Erythroblast (primary cell): ENCODE data around the gene AMMECR1.

Source experiments
- DNase-seq, 2 experiments: peaks; one replicate each; lab custom pipeline; 2025; lab: John Stamatoyannopoulos, UW
- GATA1 ChIP-seq: IDR thresholded peaks from 2 replicates; pipeline ENCODE4 v1.6.1; 2011; ENCODE audit warnings: low read depth, mild to moderate bottlenecking, control low read depth, low read length, moderate library complexity
- POLR2A ChIP-seq: IDR thresholded peaks from 2 replicates; pipeline ENCODE4 v1.6.1; 2011; ENCODE audit warnings: mild to moderate bottlenecking, low read length

AMMECR1 gene

DNA sequence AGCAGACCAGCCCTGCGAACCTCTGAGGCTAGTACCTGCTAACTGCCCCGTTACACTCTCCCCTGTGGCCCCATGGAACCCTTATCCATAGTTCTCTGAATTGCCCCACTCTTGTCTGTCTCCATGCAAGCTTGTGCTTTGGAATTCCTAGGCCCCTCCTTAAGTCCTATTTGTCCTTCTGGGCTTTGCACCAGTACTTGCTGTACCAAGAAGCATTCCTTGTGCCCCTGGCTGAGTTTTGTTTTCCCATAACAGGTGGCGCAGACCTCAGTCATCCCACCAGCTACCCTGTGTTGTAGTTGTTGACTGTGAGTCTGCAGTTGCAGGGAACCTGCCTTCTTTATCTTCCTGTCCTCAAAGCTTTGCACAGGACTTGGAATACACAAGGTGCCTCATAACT lies 147.9 kb downstream of the AMMECR1 start:
- TF ChIP-seq GATA1 = no peak
- no peak for DNase-seq

DNA sequence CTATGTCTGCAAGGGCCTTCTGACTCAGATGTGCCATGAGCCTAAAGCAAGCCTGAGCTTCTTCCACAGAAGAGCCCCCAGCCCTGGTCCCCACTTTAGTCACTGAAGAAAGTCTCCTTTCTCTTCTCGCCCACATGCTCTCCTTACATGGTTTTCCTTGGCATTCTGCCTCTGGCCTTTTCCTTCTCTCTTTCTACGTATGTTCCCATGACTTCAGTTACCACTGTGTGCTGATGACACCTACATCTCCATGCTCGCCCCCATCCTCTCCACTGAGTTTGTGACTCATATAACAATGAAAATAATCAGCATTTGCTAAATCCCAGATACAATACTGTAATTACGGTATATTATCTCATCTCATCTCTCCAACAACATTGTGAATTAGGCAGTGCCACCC lies 149.3 kb downstream of the AMMECR1 start:
- no peak for DNase-seq

DNA sequence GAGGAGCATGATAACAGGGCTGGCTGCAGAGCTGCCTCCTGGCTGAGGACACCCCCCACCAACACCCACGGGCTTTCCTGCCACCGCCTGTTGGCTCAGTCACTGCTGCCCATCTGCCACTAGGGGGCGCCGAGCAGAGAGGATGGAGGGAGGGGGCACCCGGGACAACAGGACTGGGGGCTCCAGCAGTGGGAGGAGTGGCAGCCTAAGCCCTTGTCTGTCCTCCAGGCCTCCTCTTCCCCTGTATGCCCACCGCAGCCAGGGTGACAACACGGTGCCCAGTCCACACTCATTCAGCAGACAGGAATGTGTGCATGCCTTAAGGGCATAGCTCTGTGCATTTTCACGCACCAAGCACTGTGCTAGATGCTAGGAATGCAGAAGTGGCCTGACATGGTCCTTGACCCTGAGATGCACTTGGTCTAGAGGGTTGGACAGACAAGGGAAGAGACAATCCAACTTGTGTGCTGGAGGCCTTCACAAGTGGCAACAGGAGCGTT lies 149.9 kb downstream of the AMMECR1 start:
- peak; percentile 80 to 86 for DNase-seq
- TF ChIP-seq GATA1 (no peak), POLR2A (no peak)

More for the DNA sequence above, 149.3 kb downstream of the AMMECR1 start:
- no peak for TF ChIP-seq POLR2A
- no peak for TF ChIP-seq GATA1

DNA sequence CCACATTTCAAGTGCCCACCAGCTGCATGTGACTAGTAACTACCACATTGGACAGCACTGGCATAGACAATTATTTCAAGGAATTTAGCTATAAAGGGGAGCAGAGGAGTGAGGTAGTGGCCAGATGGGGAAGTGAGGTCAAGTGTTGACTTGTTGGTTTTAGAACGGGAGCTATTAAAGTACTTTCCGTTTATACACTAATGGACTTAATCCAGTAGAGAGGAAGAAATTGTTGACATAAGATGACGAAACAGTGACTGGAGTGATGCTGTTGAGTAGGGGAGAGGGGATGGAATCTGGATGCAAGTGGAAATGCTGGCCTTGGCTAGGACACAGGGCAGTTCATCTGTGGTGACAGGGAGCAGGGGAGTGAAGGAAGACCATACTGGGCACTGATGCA lies 154.4 kb downstream of the AMMECR1 start:
- no peak for TF ChIP-seq GATA1
- no peak for TF ChIP-seq POLR2A
- DNase-seq = no peak

DNA sequence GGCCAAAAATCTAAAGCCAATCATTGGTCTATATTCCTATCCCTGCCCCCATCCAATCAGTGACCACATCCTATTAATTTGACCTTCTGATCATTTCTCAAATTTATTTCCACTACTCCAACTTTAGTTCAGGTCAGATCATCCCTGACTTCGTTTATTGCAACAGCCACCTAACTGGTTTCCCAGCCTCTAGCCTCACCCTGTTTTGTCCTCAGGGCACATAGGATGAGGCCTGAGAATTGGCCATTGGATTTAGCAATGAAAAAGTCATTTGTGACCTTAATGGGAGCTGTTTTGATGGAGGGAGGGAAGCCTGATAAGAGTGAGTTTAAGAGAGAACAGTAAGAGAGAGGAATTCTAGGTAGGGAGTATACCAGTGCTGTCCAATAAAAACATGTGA lies 155.0 kb downstream of the AMMECR1 start:
- no peak for DNase-seq
- no peak for TF ChIP-seq GATA1
- no peak for TF ChIP-seq POLR2A

DNA sequence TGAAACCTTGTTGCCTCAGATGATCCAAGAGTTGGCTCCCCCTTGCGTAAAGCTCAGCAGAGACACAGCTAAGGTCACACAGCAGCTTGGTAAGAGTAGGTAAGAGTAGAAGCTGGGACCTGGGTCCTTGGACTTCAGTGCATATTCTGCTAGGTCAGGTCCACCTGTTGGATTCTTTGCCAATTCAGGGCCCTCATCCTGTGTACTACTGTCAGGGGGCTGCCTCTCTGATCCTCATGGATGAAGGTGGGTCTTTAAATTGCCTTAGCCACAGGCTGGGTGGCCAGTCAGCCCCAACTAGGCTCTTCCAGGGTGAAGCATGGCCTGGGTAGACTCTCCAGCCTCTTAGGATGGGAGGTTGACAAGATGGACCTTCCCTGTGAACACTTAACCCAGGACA lies 155.8 kb downstream of the AMMECR1 start:
- DNase-seq = no peak
- no peak for TF ChIP-seq POLR2A
- no peak for TF ChIP-seq GATA1

DNA sequence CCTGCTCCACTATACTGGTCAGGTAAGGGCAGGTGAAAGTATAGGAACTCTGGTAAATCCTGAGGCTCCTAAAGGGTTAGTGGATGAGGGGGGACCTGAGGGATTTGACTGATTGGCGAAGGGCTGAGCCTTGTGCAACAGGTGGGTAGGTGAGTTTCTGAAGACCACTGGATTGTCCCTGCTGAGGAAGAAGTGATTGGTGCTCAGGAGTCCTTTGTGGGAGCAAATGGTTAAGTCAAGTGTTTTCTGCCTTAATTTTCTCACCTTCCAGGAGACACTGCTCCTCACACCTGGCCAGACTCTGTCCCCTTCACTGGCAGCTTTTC lies 156.6 kb downstream of the AMMECR1 start:
- no peak for DNase-seq
- TF ChIP-seq POLR2A = no peak
- TF ChIP-seq GATA1 = no peak

DNA sequence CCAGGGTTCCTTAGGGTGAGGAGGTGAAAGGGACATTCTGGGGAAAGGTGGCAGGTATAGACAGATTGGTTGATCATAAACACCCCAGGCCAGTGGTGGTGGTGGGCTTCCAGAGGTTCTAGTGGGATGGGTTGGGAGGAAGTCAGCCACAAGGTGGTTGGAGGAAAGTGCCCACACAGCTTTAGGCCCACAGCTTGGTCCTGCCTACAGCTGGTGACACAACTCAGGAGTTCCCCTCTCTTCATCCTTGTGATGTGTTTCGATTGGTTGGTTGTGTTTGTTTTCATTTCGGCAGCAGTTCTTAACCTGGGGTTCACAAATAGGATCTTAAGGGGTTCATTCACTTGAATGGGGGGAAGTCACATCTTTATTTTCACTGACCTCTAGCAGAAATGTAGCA lies 158.0 kb downstream of the AMMECR1 start:
- no peak for DNase-seq

DNA sequence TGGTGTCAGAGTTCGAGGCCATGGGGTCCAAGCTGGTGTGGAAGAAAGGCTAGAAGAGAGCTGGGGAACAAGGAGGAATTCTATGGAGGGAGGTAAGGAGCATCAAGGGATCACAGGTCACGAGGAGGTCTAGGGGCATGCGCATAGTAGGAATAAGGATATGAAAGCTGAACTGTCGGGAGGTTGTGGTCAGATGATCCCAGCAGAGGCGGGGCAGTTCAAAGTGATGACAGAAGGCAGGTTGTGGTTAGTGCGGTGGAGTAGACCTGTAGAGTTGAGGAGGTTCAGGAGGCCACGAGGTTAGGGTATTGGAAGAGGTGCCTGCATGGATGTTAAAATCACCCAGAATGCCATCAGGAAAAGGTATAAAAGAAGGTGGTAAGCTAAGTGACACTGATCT lies 158.7 kb downstream of the AMMECR1 start:
- DNase-seq = no peak
- TF ChIP-seq POLR2A = no peak
- no peak for TF ChIP-seq GATA1

More for the DNA sequence above, 158.0 kb downstream of the AMMECR1 start:
- no peak for TF ChIP-seq POLR2A
- TF ChIP-seq GATA1 = no peak

DNA sequence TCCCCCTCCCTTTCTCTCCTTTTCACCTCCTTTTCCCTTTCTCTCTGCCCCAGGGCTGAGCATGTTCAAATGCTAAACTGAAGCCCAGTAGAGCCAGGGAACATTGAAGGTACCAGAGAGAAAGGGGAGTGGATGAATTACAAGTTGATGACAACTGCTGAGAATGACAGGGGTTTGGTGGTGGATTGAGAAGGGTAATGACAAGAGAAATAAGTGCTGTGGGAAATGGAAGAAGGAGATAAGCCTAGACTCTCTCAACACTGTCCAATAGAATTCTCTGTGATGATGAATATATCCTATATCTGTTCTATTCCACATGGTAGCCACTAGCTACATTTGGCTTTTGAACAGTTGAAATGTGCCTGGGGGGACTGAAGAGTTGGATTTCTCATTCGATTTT lies 160.4 kb downstream of the AMMECR1 start:
- peak; percentile 13 to 23 for DNase-seq
- no peak for TF ChIP-seq POLR2A
- TF ChIP-seq GATA1 = no peak

DNA sequence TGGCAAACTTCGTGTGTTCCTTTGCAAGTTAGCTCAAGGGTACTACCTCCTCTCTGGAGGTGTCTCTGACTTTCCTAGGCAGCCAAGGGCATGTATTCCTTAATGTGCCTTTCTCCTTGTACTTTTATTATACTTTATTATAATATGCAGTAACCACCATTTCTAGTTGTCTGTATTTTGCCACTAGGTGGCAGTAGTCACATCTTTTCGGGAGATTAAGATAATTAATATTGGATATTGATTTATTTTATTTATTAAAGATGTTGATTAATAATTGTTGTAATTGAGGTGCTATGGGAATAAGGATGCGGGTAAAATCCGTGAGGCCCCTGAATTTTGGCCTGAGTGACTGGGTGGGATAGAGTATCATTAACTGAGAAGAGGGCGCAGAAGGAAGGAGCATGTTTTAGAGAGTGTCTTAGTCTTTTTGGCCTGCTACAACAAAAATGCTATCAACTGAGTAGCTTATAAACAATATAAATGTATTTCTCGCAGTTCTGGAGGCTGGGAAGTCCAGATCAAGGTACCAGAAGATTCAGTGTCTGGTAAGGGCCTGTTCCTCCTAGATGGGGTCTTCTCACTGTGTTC lies 161.6 kb downstream of the AMMECR1 start:
- peak; percentile 18 to 44 for DNase-seq
- no peak for TF ChIP-seq POLR2A

DNA sequence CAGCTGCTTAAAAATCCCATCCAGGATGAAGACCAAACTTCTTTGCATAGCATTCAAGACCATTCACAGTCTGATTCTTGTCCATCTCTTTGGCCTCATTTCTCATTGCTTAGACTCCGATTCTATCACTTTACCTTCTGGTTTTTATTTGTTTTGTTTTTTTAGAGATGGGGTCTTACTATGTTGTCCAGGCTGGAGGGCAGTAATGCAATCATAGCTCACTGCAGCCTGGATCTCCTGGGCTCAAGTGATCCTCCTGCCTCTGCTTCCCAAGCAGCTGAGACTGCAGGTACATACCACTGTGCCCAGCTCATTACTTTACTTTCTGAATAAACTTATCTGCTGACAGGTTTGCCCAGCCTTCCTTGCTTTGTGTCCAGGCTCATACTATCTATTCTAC lies 162.1 kb downstream of the AMMECR1 start:
- DNase-seq = no peak
- no peak for TF ChIP-seq POLR2A

DNA sequence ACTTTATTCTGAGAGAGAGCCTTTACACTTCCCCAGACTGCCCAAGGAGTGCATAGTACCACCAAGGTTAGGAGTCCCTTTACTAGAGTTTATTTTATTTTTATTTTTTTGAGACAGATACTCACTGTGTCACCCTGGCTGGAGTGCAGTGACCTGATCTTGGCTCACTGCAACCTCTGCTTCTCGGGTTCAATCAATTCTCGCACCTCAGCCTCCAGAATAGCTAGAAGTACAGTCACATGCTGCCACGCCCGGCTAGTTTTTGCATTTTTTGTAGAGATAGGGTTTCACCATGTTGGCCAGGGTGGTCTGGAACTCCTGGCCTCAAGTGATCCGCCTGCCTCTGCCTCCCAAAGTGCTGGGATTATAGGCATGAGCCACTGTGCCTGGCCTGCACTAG lies 163.6 kb downstream of the AMMECR1 start:
- peak; percentile 44 to 60 for DNase-seq

DNA sequence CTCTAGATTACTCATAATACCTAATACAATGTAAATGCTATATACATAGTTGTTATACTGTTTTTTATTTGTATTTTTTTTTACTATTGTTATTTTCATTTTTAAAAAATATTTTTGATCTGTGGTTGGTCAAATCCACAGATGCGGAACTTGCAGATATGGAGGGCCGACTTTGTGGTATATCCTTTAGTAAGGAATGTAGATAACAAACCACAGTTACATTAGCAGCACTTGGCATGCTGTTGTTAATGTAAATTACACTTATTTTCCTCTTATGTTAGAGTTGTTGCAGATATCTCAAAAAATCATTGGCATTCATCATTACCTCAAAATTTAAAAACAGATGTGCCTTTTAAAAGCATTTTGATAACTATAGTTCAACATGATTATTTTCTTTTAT lies 164.0 kb downstream of the AMMECR1 start:
- no peak for DNase-seq
- TF ChIP-seq POLR2A = no peak

DNA sequence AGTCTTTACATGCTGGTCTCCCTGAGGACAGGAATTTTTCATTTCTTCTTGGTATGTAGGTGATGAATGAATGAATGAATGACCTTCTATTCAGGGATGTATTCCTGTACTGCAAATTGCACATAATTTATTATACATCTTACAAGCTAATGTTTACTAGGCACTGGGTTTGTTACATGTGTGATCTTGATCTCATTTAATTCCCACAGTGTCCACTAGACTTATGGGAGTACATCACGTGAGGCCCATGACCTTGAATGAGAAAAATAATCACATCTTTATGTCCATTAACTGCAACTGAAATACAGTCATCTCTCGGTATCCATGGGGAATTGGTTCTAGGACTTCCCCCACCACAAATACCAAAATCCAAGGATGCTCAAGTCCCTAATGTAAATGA lies 164.6 kb downstream of the AMMECR1 start:
- no peak for TF ChIP-seq GATA1
- TF ChIP-seq POLR2A = no peak
- DNase-seq = no peak

DNA sequence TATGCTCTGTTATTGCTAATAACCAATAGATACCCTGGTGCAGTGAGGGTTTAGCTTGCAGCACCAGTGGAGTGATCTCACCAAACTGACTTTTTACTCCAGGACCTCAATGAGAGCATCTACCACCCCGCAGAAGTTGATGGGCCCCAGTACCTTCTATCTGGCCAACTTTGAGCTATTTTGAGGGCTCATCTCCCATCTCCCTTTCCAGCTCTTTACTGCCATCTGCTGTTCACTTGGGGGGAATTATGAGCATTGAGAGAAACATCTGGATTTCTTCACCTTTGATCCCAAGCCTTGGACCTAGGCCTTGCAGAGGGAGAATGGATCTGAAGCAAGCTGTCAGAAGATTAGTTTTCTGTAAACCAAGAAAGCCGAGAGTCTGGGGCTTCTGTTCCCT lies 171.4 kb downstream of the AMMECR1 start:
- no peak for TF ChIP-seq GATA1
- no peak for TF ChIP-seq POLR2A
- peak; percentile 62 to 80 for DNase-seq
